Stomach (tissue), 9 donors: Measurements from ENCODE around the gene CNGA1. TPM values are rescaled to one million over a fixed set of nuclear protein-coding genes. Genes with fewer than 3 reads are reported as not detected.
A peak's percentile ranks its signal among the peaks of the same experiment; 100 is the strongest.

Source experiments
- DNase-seq, 2 donors: peaks; one replicate each; pipeline versions ENCODE4 v3.0.0 to v3.0.0-alpha.2; 2013 to 2019
- H3K27ac ChIP-seq, 5 donors: fragments of 200-600 bp in 4 of 5; sonication (generic) in 4 of 5; one replicate each; pipeline ENCODE4 v1.5.1; 2013 to 2019; ENCODE audit warnings: mild to moderate bottlenecking in 1 of 5, moderate library complexity in 1 of 5
- H3K27me3 ChIP-seq, 3 donors: fragments of 200-600 bp; sonication (generic); one replicate each; pipeline ENCODE4 v1.5.1; 2017 to 2019; ENCODE audit warnings: mixed run types in 1 of 3
- H3K36me3 ChIP-seq, 4 donors: fragments of 200-600 bp; sonication (generic); 1 replicate in 3 of 4; 2 replicates in 1 of 4; pipeline ENCODE4 v1.5.1; 2016 to 2019
- H3K4me1 ChIP-seq, 4 donors: fragments of 200-600 bp; sonication (generic); one replicate each; pipeline ENCODE4 v1.5.1; 2016 to 2019
- H3K4me3 ChIP-seq, 4 donors: fragments of 200-600 bp; sonication (generic) in 3 of 4; one replicate each; pipeline ENCODE4 v1.5.1; 2016 to 2019; ENCODE audit warnings: mild to moderate bottlenecking in 1 of 4
- H3K9me3 ChIP-seq, 4 donors: fragments of 200-600 bp; sonication (generic); one replicate each; pipeline ENCODE4 v1.5.1; 2016 to 2019
- CTCF ChIP-seq, 7 experiments: fragments of 450-650 bp in 4 of 7; fragments of 200-600 bp in 3 of 7; sonication (generic) in 3 of 7; IDR thresholded peaks; one replicate each; pipeline ENCODE4 v1.5.1; 2016 to 2019; ENCODE audit warnings: antibody characterized with exemption in 7 of 7, control low read depth in 2 of 7, mild to moderate bottlenecking in 1 of 7
- EP300 ChIP-seq: sonication (generic); formaldehyde crosslinking; IDR thresholded peaks from one replicate; pipeline ENCODE4 v1.6.1; 2017; ENCODE audit warnings: antibody characterized with exemption
- POLR2A ChIP-seq, 4 donors: fragments of 450-650 bp; IDR thresholded peaks; one replicate each; pipeline ENCODE4 v1.6.1; 2016; ENCODE audit warnings: antibody characterized with exemption in 4 of 4, control low read depth in 2 of 4, mild to moderate bottlenecking in 1 of 4, moderate library complexity in 1 of 4
- POLR2AphosphoS5 ChIP-seq, 3 donors: sonication (generic); formaldehyde crosslinking; IDR thresholded peaks; one replicate each; pipeline ENCODE4 v1.6.1; 2016; ENCODE audit warnings: antibody characterized with exemption in 3 of 3
- WGBS, 5 donors: extraction: QIAGEN DNeasy Blood & Tissue Kit in 3 of 5; methylation state at CpG; one replicate each; pipeline versions ENCODE4 v1.1.5 to v1.1.7; 2013 to 2018; 5-methylcytosine and 5-hydroxymethylcytosine counted together
- intact Hi-C: fragments of 100-400 bp; cut with DNase I; formaldehyde crosslinking; loops from one replicate; pipeline ENCODE4 v1.15.1; 2023; ENCODE audit warnings: low total_unique reads
- polyA plus RNA-seq, 3 donors: library from polyadenylated mRNA; stranded (reverse); fragments of 200-250 nt; gene quantifications; one replicate each; pipeline ENCODE4 v1.2.3, GENCODE V29; 2013
- total RNA-seq, 5 donors: library from RNA; depleted of rRNA; stranded (reverse); fragments of >200 nt; gene quantifications; one replicate each; pipeline versions ENCODE4 v1.1.0 to v1.2.3, GENCODE V29; 2014 to 2016
- donor health status: healthy with polysubstance abuse.
- donor health status: Bipolar disorder and iron deficiency.
- donor health status: healthy.

CNGA1 gene
- total and polyA plus RNA-seq, 8 donors = 0.56 to 23.8 (median 3.6) TPM; not detected in 2

- Histone ChIP-seq H3K27ac (no peak overlapping the region), H3K4me1 (no peaks in the 10 kb centered on the region), H3K9me3 (no peaks in the 10 kb centered on the region), H3K27me3 (no peaks in the 10 kb centered on the region), H3K36me3 (no peaks in the 10 kb centered on the region), H3K4me3 (no peak overlapping the region)
- no peak for DNase-seq
- 58 to 75% (median 70%) methylated on average over 5 of the region's 5 CpGs for WGBS, 5 donors
- TF ChIP-seq EP300 = no peak
- no peak for TF ChIP-seq CTCF (IDR thresholded peaks at IDR 0.05)
- TF ChIP-seq POLR2A (IDR thresholded peaks at IDR 0.05) = no peak
- intact Hi-C loops = loop anchor here (10.0 kb wide), 2 partner anchors 145 to 265 kb away; no protein-coding TSS in a partner anchor
These were observed 77.0 kb downstream of the CNGA1 start for GRCh38 chr4:47939456-47939855.

GRCh38 chr4:47936336-47936735, 80.1 kb downstream of the CNGA1 start:
- no peak overlapping the region for H3K27ac ChIP-seq
- 89 to 95% (median 91%) methylated on average over 6 of the region's 6 CpGs for WGBS, 5 donors
- DNase-seq = no peak
- H3K9me3 ChIP-seq = no peaks in the 10 kb centered on the region
- H3K4me3 ChIP-seq = no peak overlapping the region
- no peak for TF ChIP-seq CTCF (IDR thresholded peaks at IDR 0.05)
- no peak for TF ChIP-seq EP300
- TF ChIP-seq POLR2A (IDR thresholded peaks at IDR 0.05) = no peak
- no peak for TF ChIP-seq POLR2AphosphoS5 (IDR thresholded peaks at IDR 0.05)
- peaks cover 0 to 6% (median under 1%) of the 10 kb centered on the region in 4 donors for H3K4me1 ChIP-seq
- H3K36me3 ChIP-seq = no peaks in the 10 kb centered on the region
- intact Hi-C loops = loop anchor here (10.0 kb wide), 2 partner anchors 148 to 262 kb away; no protein-coding TSS in a partner anchor
- no peaks in the 10 kb centered on the region for H3K27me3 ChIP-seq

GRCh38 chr4:47933840-47934239, 82.6 kb downstream of the CNGA1 start:
- 1 to 5% (median 3%) methylated on average over 4 of the region's 4 CpGs for WGBS, 5 donors
- intact Hi-C loops = loop anchor here (10.0 kb wide), 2 partner anchors 151 to 259 kb away; no protein-coding TSS in a partner anchor
- peak in 1 of 2 donors; percentile 68 for DNase-seq

GRCh38 chr4:47930971-47931804, 85.3 kb downstream of the CNGA1 start:
- WGBS, 5 donors = 28 to 45% (median 41%) methylated on average over 2 of the region's 2 CpGs
- intact Hi-C loops = loop anchor here (10.0 kb wide), 2 partner anchors 154 to 256 kb away; no protein-coding TSS in a partner anchor
- Histone ChIP-seq H3K4me3 (no peak overlapping the region), H3K9me3 (no peaks in the 10 kb centered on the region), H3K27me3 (no peaks in the 10 kb centered on the region), H3K4me1 (peaks cover 0 to 19% (median 12%) of the 10 kb centered on the region in 4 donors), H3K27ac (no peak overlapping the region), H3K36me3 (no peaks in the 10 kb centered on the region)
- DNase-seq = peak in 1 of 2 donors; percentile 58
- TF ChIP-seq POLR2AphosphoS5 (IDR thresholded peaks at IDR 0.05) (no peak), POLR2A (IDR thresholded peaks at IDR 0.05) (no peak), CTCF (IDR thresholded peaks at IDR 0.05) (no peak), EP300 (no peak)

More at GRCh38 chr4:47933840-47934239, 82.6 kb downstream of the CNGA1 start:
- Histone ChIP-seq H3K4me3 (no peak overlapping the region), H3K27ac (no peak overlapping the region), H3K36me3 (no peaks in the 10 kb centered on the region), H3K4me1 (peaks cover 0 to 8% (median 3%) of the 10 kb centered on the region in 4 donors), H3K9me3 (no peaks in the 10 kb centered on the region), H3K27me3 (no peaks in the 10 kb centered on the region)
- TF ChIP-seq CTCF (IDR thresholded peaks at IDR 0.05) (peak in 5 of 7 experiments; percentile 32 to 64 (median 43)), EP300 (no peak)
